Activated T-helper 1 cell treated with anti-CD3 and anti-CD28 coated beads, Interleukin-12 subunit alpha, Interleukin-12 subunit beta, Interleukin-2, Interleukin-4 antibody, amounts not matched to agents 30 ng/mL and 10 ng/mL and 1 ng/mL, durations not matched to agents 14 hours and 24 hours and 36 hours (primary cell): Measurements from ENCODE around the gene RAB40C. TPM values are rescaled to one million over a fixed set of nuclear protein-coding genes. Genes with fewer than 3 reads are reported as not detected.

Experiments
- DNase-seq: peaks from one replicate; pipeline ENCODE4 v3.0.0; 2021; ENCODE audit warnings: low spot score
- H3K27ac Mint-ChIP-seq: one replicate; pipeline ENCODE4 v1.8.0; 2021; ENCODE audit warnings: mild to moderate bottlenecking, mixed read lengths
- H3K27me3 Mint-ChIP-seq: one replicate; pipeline ENCODE4 v1.8.0; 2022; ENCODE audit warnings: mild to moderate bottlenecking, moderate library complexity, mixed read lengths; ENCODE audit not compliant: insufficient read depth
- H3K36me3 Mint-ChIP-seq: one replicate; pipeline ENCODE4 v1.8.0; 2021; ENCODE audit warnings: low read depth, mixed read lengths
- H3K4me1 Mint-ChIP-seq: one replicate; pipeline ENCODE4 v1.8.0; 2021; ENCODE audit warnings: low read depth, mixed read lengths
- H3K4me3 Mint-ChIP-seq: one replicate; pipeline ENCODE4 v1.8.0; 2021; ENCODE audit warnings: mild to moderate bottlenecking, moderate library complexity, mixed read lengths
- H3K9me3 Mint-ChIP-seq: one replicate; pipeline ENCODE4 v1.8.0; 2021; ENCODE audit warnings: mixed read lengths
- intact Hi-C: fragments of 100-400 bp; cut with micrococcal nuclease; formaldehyde crosslinking; loops from one replicate; pipeline ENCODE4 v1.15.1; 2024
- total RNA-seq: library from RNA; stranded (reverse); gene quantifications from 2 replicates; pipeline ENCODE4 v1.2.3, GENCODE V29; 2022

RAB40C gene
- total RNA-seq, 1 donor from 2014 or later = 15.2 TPM

- intact Hi-C loops = no loop called here
Measured at GRCh38 chr16:574021-574760, 15.7 kb upstream of the RAB40C start.

GRCh38 chr16:575354-576196 is 14.3 kb upstream of the RAB40C start:
- intact Hi-C loops = no loop called here
- Mint-ChIP-seq H3K36me3 (no peaks in the 10 kb centered on the region), H3K27me3 (no peaks in the 10 kb centered on the region), H3K4me1 (peaks cover 14% of the 10 kb centered on the region), H3K4me3 (no peak overlapping the region), H3K27ac (no peak overlapping the region), H3K9me3 (no peaks in the 10 kb centered on the region)
- no peak for DNase-seq

More at GRCh38 chr16:574021-574760, 15.7 kb upstream of the RAB40C start:
- H3K4me3 Mint-ChIP-seq = no peak overlapping the region
- no peaks in the 10 kb centered on the region for H3K27me3 Mint-ChIP-seq
- peaks cover 19% of the 10 kb centered on the region for H3K4me1 Mint-ChIP-seq
- H3K27ac Mint-ChIP-seq = no peak overlapping the region
- no peaks in the 10 kb centered on the region for H3K9me3 Mint-ChIP-seq
- no peak for DNase-seq
- no peaks in the 10 kb centered on the region for H3K36me3 Mint-ChIP-seq

GRCh38 chr16:576197-576822 is 13.6 kb upstream of the RAB40C start:
- no peaks in the 10 kb centered on the region for H3K9me3 Mint-ChIP-seq
- DNase-seq = no peak
- no peak overlapping the region for H3K4me3 Mint-ChIP-seq
- H3K4me1 Mint-ChIP-seq = peaks cover 7% of the 10 kb centered on the region
- no peaks in the 10 kb centered on the region for H3K27me3 Mint-ChIP-seq
- peak overlapping the region; percentile 22 for H3K27ac Mint-ChIP-seq
- intact Hi-C loops = no loop called here
- H3K36me3 Mint-ChIP-seq = no peaks in the 10 kb centered on the region

- intact Hi-C loops = no loop called here
- Mint-ChIP-seq H3K4me1 (peaks cover 2% of the 10 kb centered on the region), H3K9me3 (no peaks in the 10 kb centered on the region), H3K27ac (peak overlapping the region; percentile 22), H3K36me3 (no peaks in the 10 kb centered on the region), H3K27me3 (no peaks in the 10 kb centered on the region), H3K4me3 (no peak overlapping the region)
- no peak for DNase-seq
Measured at GRCh38 chr16:576823-577201, 13.1 kb upstream of the RAB40C start.

- intact Hi-C loops = no loop called here
- no peak for DNase-seq
- Mint-ChIP-seq H3K27me3 (no peaks in the 10 kb centered on the region), H3K27ac (no peak overlapping the region), H3K9me3 (no peaks in the 10 kb centered on the region), H3K4me3 (no peak overlapping the region), H3K36me3 (no peaks in the 10 kb centered on the region), H3K4me1 (no peaks in the 10 kb centered on the region)
Measured at GRCh38 chr16:577796-578195, 12.1 kb upstream of the RAB40C start.

GRCh38 chr16:578232-578869 is 11.5 kb upstream of the RAB40C start:
- DNase-seq = no peak
- Mint-ChIP-seq H3K27me3 (no peaks in the 10 kb centered on the region), H3K4me3 (no peak overlapping the region), H3K36me3 (no peaks in the 10 kb centered on the region), H3K4me1 (no peaks in the 10 kb centered on the region), H3K27ac (no peak overlapping the region), H3K9me3 (no peaks in the 10 kb centered on the region)
- intact Hi-C loops = no loop called here

- H3K4me1 Mint-ChIP-seq = no peaks in the 10 kb centered on the region
- no peaks in the 10 kb centered on the region for H3K36me3 Mint-ChIP-seq
- intact Hi-C loops = no loop called here
- H3K4me3 Mint-ChIP-seq = no peak overlapping the region
- H3K9me3 Mint-ChIP-seq = no peaks in the 10 kb centered on the region
- peak; percentile 23 for DNase-seq
- no peaks in the 10 kb centered on the region for H3K27me3 Mint-ChIP-seq
- no peak overlapping the region for H3K27ac Mint-ChIP-seq
Measured at GRCh38 chr16:578870-579405, 10.9 kb upstream of the RAB40C start.

- Mint-ChIP-seq H3K27ac (no peak overlapping the region), H3K36me3 (no peaks in the 10 kb centered on the region), H3K4me1 (no peaks in the 10 kb centered on the region), H3K27me3 (no peaks in the 10 kb centered on the region), H3K9me3 (no peaks in the 10 kb centered on the region), H3K4me3 (no peak overlapping the region)
- no peak for DNase-seq
- intact Hi-C loops = no loop called here
Measured at GRCh38 chr16:580141-580945, 9.5 kb upstream of the RAB40C start.

- intact Hi-C loops = no loop called here
- no peak overlapping the region for H3K4me3 Mint-ChIP-seq
Measured at GRCh38 chr16:580946-581498, 8.8 kb upstream of the RAB40C start.

GRCh38 chr16:582218-582613 is 7.7 kb upstream of the RAB40C start:
- H3K4me1 Mint-ChIP-seq = peaks cover under 1% of the 10 kb centered on the region
- intact Hi-C loops = no loop called here
- H3K4me3 Mint-ChIP-seq = no peak overlapping the region
- H3K36me3 Mint-ChIP-seq = no peaks in the 10 kb centered on the region
- no peak overlapping the region for H3K27ac Mint-ChIP-seq
- no peak for DNase-seq
- no peaks in the 10 kb centered on the region for H3K9me3 Mint-ChIP-seq
- H3K27me3 Mint-ChIP-seq = no peaks in the 10 kb centered on the region

More at GRCh38 chr16:580946-581498, 8.8 kb upstream of the RAB40C start:
- Mint-ChIP-seq H3K27ac (no peak overlapping the region), H3K36me3 (no peaks in the 10 kb centered on the region), H3K4me1 (no peaks in the 10 kb centered on the region), H3K9me3 (no peaks in the 10 kb centered on the region), H3K27me3 (no peaks in the 10 kb centered on the region)
- DNase-seq = no peak

GRCh38 chr16:582614-583331 is 7.1 kb upstream of the RAB40C start:
- Mint-ChIP-seq H3K27ac (no peak overlapping the region), H3K9me3 (no peaks in the 10 kb centered on the region), H3K27me3 (no peaks in the 10 kb centered on the region), H3K36me3 (peaks cover 3% of the 10 kb centered on the region), H3K4me1 (peaks cover 5% of the 10 kb centered on the region), H3K4me3 (no peak overlapping the region)
- DNase-seq = no peak
- intact Hi-C loops = no loop called here
